ENCODE results near the gene CCDC74A. TPM values are rescaled to one million over a fixed set of nuclear protein-coding genes. Genes with fewer than 3 reads are reported as not detected.
"Not testable (repeated sequence)": the region's sequence is repeated elsewhere in the genome, so short reads cannot be mapped to it uniquely, and the experiment has no call there.

Gene CCDC74A
- total RNA-seq, 1 experiment from 2014 or later = 20.7 TPM

GRCh38 chr2:131556998-131557397 is 29.3 kb downstream of the CCDC74A start:
- Histone ChIP-seq H3K4me3 (ENCODE audit: insufficient read depth, low read depth, low read length) (no peak overlapping the region), H3K36me3 (replicated peaks; ENCODE audit: control insufficient read depth, insufficient read depth, low read length) (no peaks in the 10 kb centered on the region), H3K27me3 (ENCODE audit: control insufficient read depth, insufficient read depth, low read length) (no peaks in the 10 kb centered on the region)
- no peak for DNase-seq

GRCh38 chr2:131557558-131558321 is 30.1 kb downstream of the CCDC74A start:
- no peak overlapping the region for H3K4me3 ChIP-seq (ENCODE audit: insufficient read depth, low read depth, low read length)
- DNase-seq = no peak
- no peaks in the 10 kb centered on the region for H3K27me3 ChIP-seq (ENCODE audit: control insufficient read depth, insufficient read depth, low read length)
- H3K36me3 ChIP-seq (replicated peaks; ENCODE audit: control insufficient read depth, insufficient read depth, low read length) = no peaks in the 10 kb centered on the region

- Histone ChIP-seq H3K36me3 (replicated peaks; ENCODE audit: control insufficient read depth, insufficient read depth, low read length) (no peaks in the 10 kb centered on the region), H3K4me3 (ENCODE audit: insufficient read depth, low read depth, low read length) (no peak overlapping the region), H3K27me3 (ENCODE audit: control insufficient read depth, insufficient read depth, low read length) (no peaks in the 10 kb centered on the region)
- DNase-seq = no peak
Observed at GRCh38 chr2:131566371-131566770, 38.7 kb downstream of the CCDC74A start.

- Histone ChIP-seq H3K27me3 (ENCODE audit: control insufficient read depth, insufficient read depth, low read length) (no peaks in the 10 kb centered on the region), H3K36me3 (replicated peaks; ENCODE audit: control insufficient read depth, insufficient read depth, low read length) (no peaks in the 10 kb centered on the region), H3K4me3 (ENCODE audit: insufficient read depth, low read depth, low read length) (no peak overlapping the region)
- DNase-seq = no peak
Observed at GRCh38 chr2:131567891-131568290, 40.2 kb downstream of the CCDC74A start.

GRCh38 chr2:131568401-131568800 is 40.7 kb downstream of the CCDC74A start:
- DNase-seq; H3K36me3 ChIP-seq (replicated peaks; ENCODE audit: control insufficient read depth, insufficient read depth, low read length); H3K27me3 ChIP-seq (ENCODE audit: control insufficient read depth, insufficient read depth, low read length); H3K4me3 ChIP-seq (ENCODE audit: insufficient read depth, low read depth, low read length): not testable (repeated sequence)

GRCh38 chr2:131572175-131572574 is 44.5 kb downstream of the CCDC74A start:
- no peak for DNase-seq
- Histone ChIP-seq H3K4me3 (ENCODE audit: insufficient read depth, low read depth, low read length) (no peak overlapping the region), H3K27me3 (ENCODE audit: control insufficient read depth, insufficient read depth, low read length) (no peaks in the 10 kb centered on the region), H3K36me3 (replicated peaks; ENCODE audit: control insufficient read depth, insufficient read depth, low read length) (no peaks in the 10 kb centered on the region)

- Histone ChIP-seq H3K36me3 (replicated peaks; ENCODE audit: control insufficient read depth, insufficient read depth, low read length) (no peaks in the 10 kb centered on the region), H3K4me3 (ENCODE audit: insufficient read depth, low read depth, low read length) (no peak overlapping the region), H3K27me3 (ENCODE audit: control insufficient read depth, insufficient read depth, low read length) (no peaks in the 10 kb centered on the region)
- DNase-seq = no peak
Observed at GRCh38 chr2:131577812-131578211, 50.1 kb downstream of the CCDC74A start.

- no peaks in the 10 kb centered on the region for H3K36me3 ChIP-seq (replicated peaks; ENCODE audit: control insufficient read depth, insufficient read depth, low read length)
- no peak overlapping the region for H3K4me3 ChIP-seq (ENCODE audit: insufficient read depth, low read depth, low read length)
- no peak for DNase-seq
- H3K27me3 ChIP-seq (ENCODE audit: control insufficient read depth, insufficient read depth, low read length) = no peaks in the 10 kb centered on the region
Observed at GRCh38 chr2:131580187-131580586, 52.5 kb downstream of the CCDC74A start.

Other genes starting within 250 kb of the CCDC74A start
- 0.10 TPM in 1 of 2 replicates, not detected in the other for gene RAB6D, start 163.7 kb upstream of the CCDC74A start, total RNA-seq (2014; rRNA removed; shearing (Covaris generic))
- gene TUBA3D, start 51.8 kb upstream of the CCDC74A start, total RNA-seq (2014; rRNA removed; shearing (Covaris generic)) = 0.62 TPM in 1 of 2 replicates, not detected in the other
- 156 and 163 TPM in 2 replicates for gene MZT2A, start 35.5 kb upstream of the CCDC74A start, total RNA-seq (2014; rRNA removed; shearing (Covaris generic))